HG03571 (cell line): ENCODE data around the gene BCAP31.
A peak's percentile ranks its signal among the peaks of the same experiment; 100 is the strongest.

ENCODE experiments used
- ATAC-seq: cut with Tn5 transposase; IDR thresholded peaks from one replicate; pipeline ENCODE4 v1.9.1; 2021; ENCODE audit not compliant: unreplicated experiment

Gene BCAP31

DNA sequence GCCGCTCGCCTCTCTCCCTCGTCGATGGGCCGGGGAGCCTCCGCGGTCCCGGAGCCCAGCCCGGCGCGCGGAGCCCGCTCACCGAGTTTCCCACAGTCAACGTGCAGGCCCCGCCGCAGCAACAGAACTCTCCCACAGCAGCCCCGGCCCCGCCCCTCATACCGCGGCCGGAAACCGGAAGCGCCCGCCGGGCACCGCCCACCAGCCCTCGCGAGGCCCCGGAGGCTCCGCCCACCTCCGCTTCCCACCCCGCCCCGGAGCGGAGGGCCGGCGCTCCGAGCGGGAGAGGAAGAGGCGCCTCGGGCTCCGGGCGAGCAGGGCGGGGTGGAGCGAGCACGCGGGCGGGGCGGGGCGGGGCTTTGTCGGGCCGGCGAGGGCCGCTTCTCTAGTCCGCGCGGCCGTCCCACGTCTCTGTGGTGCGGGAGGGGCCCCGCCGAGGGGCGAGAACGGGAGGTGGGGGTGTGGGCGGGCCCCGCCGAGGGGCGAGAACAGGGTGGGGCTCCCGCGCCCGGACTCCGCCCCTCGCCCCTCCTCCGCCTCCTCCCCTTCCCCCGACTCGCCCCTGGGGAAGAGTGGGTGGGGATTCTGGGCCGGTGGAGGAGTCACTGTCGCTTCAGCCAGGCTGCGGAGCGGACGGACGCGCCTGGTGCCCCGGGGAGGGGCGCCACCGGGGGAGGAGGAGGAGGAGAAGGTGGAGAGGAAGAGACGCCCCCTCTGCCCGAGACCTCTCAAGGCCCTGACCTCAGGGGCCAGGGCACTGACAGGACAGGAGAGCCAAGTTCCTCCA lies at the start of gene BCAP31, which contains the start of gene ABCD1:
Gene BCAP31 (minus strand): TSS at position 136 of the 787 bp plus-strand sequence. CDS start 1,143 bp downstream, outside the sequence.
Gene ABCD1 (plus strand): TSS at position 605 of the 787 bp plus-strand sequence. CDS start 411 bp downstream, outside the sequence.
- peak; percentile 55 for ATAC-seq

- ATAC-seq = no peak
Measured at GRCh38 chrX:153773218-153773611, 49.0 kb upstream of the BCAP31 start.

DNA sequence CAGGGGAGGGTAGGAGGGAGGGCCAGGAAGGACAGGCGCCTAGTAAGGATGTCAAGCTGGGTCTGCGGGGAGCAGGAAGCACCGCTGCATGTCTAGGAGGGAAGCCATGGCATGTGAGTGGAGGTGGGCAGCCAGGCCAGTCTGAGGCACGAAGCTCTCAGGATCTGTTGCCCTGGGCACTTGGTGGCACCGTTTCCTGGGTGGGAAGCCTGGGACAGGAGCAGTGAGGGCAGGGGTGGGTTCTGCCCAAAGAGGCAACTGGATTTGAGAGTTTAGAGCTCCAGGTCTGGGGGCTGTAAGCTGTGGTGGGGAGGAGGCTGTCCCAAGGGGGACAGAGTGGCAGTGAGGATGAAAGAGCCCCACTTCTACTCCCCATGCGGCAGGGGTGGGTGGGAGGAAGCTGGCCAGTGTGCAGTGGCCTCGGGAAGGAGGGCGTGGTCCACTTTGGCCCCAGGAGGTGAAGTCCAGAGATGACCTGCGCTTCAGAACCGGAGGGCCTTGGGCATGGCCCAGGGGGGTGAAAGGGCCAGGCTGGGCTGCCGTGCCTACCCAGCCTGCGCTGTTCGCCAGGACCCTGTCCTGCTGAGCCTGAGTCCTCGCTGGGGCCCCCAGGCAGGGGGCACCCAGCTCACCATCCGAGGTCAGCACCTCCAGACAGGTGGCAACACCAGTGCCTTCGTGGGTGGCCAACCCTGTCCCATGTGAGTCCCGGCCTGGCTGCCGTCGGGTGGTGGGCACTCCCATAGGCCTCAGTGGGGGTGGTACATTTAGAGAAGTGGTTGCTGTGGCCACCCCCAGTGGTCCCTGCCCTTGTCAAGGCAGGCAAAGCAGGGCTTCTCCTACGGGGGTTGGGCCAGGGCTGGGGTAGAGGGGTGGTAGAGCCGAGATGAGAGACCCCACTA lies 48.4 kb upstream of the BCAP31 start:
- no peak for ATAC-seq

DNA sequence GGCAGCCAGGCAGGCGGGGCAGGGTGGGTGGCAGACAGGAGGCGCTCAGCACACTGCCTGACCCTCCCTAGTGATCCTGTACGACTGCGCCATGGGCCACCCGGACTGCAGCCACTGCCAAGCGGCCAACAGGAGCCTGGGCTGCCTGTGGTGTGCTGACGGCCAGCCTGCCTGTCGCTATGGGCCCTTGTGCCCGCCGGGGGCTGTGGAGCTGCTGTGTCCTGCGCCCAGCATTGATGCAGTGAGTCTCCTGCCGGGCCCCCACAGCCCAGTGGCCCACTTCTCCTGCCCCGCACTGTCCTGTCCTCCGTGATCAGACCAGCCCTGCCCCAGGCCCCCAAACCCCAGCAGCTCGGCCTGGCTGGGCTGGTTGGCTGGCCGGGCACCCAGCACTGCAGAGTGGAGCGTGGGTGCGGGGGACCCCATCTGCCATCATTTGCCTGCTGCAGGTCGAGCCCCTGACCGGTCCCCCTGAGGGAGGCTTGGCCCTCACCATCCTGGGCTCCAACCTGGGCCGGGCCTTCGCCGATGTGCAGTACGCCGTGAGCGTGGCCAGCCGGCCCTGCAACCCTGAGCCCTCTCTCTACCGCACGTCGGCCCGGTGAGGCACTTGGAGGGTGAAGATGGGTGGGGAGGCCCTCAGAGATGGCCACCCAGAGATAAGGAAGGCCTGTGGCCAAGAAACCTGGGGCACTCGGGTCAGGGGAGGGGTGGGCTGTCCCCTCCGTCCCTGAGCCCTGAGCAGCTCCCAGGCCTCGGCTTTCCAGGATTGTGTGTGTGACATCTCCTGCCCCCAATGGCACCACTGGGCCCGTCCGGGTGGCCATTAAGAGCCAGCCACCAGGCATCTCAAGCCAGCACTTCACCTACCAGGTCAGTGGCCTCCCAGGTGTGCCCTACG lies 47.5 kb upstream of the BCAP31 start:
- ATAC-seq = no peak

- ATAC-seq = no peak
Measured at GRCh38 chrX:153770601-153771414, 46.6 kb upstream of the BCAP31 start.

GRCh38 chrX:153769865-153770600 lies 45.8 kb upstream of the BCAP31 start:
- ATAC-seq = no peak

DNA sequence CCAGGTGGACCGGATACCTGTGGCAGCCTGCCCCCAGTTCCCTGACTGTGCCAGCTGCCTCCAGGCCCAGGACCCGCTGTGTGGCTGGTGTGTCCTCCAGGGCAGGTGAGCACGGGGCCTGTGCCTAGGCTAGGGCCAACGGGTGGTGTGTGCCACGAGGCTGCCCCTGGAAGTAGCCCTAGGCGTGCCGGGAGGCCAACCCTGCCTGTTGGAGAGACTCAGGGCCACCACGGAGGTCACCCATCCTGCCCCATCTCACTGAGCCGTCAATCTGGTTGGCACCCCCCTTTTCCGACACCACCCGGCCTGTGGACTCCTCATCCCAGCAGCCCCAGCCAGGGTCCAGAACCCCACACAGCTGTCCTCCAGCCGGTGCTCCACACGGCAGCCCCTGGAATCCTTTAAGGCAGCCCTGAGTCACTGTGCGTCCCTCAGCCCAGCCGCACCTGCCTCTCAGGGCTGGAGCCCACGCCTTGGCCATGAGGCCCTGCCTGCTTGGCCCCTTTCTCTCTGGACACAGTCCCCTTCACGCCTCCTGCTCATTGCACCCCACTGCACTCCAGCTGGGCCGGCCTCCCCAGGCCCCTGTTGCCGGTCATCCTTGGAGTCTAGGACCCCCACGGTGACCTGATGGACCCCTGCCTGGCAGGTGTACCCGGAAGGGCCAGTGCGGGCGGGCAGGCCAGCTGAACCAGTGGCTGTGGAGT lies 45.1 kb upstream of the BCAP31 start:
- no peak for ATAC-seq

DNA sequence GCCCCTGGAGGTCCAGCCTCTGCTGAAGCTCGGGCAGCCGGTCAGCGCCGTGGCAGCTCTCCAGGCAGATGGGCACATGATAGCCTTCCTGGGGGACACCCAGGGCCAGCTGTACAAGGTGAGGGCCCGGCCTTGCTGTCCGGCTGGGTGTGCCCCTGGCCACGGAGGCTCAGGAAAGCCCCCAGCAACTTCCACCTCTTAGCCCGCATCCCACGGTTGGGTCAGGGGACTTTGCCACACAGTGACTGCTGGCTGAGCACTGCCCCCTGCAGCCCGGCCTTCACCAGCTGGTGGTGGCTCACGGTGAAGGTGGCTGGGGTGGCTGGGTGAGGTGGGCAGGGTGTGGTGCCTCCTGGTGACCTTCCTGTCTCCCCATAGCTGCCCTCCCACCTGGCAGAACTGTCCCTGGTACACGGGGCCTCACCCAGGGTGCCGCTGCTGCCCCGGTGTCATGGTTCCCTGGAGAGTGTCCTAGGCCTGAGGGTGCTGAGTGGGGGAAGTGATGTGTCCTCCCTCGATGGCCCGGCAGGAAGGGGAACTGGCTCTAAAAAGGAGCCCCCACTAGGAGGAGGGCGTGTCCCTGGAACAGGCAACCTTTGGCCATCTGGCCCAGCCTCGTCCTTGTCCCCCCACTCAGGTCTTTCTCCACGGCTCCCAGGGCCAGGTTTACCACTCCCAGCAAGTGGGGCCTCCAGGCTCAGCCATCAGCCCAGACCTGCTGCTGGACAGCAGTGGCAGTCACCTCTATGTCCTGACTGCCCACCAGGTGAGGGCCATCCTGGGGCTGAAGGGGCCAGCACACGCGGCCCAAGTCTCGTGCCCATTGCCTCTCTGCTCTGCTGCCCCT lies 44.3 kb upstream of the BCAP31 start:
- no peak for ATAC-seq

DNA sequence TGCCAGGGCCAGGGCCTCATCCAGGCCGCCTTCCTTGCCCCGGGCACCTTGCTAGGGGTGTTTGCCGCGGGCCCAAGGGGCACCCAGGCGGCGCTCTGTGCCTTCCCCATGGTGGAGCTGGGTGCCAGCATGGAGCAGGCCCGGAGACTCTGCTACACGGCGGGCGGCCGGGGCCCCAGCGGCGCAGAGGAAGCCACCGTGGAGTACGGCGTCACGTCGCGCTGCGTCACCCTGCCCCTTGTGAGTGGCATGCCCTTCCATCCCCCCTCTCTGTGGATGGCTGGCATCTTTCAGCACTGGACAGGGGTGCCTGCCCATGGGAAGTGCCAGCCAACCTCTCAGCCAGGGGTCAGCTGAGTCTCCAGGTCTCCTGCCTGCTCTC lies 43.5 kb upstream of the BCAP31 start:
- ATAC-seq = no peak

GRCh38 chrX:153766871-153767673 lies 42.9 kb upstream of the BCAP31 start:
- ATAC-seq = no peak

DNA sequence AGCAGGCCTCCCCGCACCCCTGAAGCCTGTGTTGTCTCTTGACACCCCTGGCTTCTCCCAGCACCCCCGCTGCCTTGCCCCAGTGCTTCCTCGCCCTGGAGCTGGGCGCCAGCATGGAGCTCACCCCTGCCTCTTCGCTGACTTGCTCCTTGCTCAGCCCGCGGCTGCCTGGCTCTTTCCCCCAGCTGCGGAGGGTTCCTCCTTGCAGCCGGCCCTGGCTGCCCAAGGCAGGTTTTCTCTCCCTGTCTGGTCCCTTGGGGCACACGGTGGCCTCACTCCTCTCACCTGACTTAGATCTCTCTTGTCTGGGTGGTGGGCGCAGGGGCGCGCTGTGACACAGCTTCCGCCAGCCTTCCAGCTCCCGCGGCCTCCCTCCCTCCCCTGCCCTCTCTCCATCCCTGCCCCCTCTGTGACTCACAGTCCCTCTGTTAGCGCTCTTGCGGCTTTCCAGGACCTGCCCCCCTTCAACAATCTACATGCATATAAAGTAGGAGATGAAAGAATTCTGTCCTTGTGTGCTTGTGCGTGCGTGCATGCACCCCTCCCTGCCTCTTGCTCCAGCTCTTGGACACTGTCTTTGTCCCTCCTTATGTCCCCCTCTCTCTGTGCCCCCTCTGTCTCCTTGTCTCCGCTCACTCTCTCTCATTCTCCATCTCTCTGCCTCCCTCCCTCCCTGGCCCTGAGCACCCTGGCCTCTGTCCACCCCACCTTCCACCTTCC lies 42.1 kb upstream of the BCAP31 start:
- no peak for ATAC-seq

GRCh38 chrX:153765138-153766079 lies 41.2 kb upstream of the BCAP31 start:
- no peak for ATAC-seq

DNA sequence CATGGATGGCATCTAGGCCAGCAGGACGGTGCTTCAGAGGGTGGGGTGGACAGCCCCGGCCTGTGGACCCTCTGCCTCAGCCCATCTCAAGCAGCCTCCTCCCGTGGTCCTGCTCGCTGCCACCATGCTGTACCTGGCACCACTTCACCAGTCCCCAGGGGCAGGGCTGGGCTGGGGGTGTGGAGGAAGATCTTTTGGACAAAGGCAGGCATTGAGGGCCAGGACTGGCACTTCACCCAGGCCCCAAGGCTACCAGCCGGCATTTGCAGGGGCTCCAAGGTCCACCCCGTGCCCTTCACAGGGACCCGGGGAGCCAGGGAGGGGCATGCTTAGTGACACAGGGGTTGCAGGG lies 40.6 kb upstream of the BCAP31 start:
- no peak for ATAC-seq

- ATAC-seq = no peak
Measured at GRCh38 chrX:153763989-153764755, 40.0 kb upstream of the BCAP31 start, which contains the start of gene PLXNB3. PLXNB3 (plus strand) TSS chrX:153764249; CDS start chrX:153765536, 1,287 bp downstream.
